GM21367 (cell line): ENCODE measurements around the gene APP.
"Not testable (repeated sequence)": the region's sequence is repeated elsewhere in the genome, so short reads cannot be mapped to it uniquely, and the experiment has no call there.

Source experiments
- ATAC-seq: cut with Tn5 transposase; IDR thresholded peaks from one replicate; pipeline ENCODE4 v1.9.1; 2021; ENCODE audit not compliant: unreplicated experiment

APP gene

GRCh38 chr21:26028183-26028582 is 142.4 kb downstream of the APP start:
- no peak for ATAC-seq

GRCh38 chr21:26027696-26028095 is 142.9 kb downstream of the APP start:
- no peak for ATAC-seq

- no peak for ATAC-seq
These were observed 144.7 kb downstream of the APP start for GRCh38 chr21:26025536-26026512.

GRCh38 chr21:26023406-26023805 is 147.2 kb downstream of the APP start:
- not testable (repeated sequence) for ATAC-seq

GRCh38 chr21:26022598-26023337 is 147.8 kb downstream of the APP start:
- ATAC-seq: not testable (repeated sequence)

GRCh38 chr21:26020510-26020909 is 150.1 kb downstream of the APP start:
- no peak for ATAC-seq

- ATAC-seq: no peak
These were observed 150.5 kb downstream of the APP start for GRCh38 chr21:26020081-26020480.

GRCh38 chr21:26019236-26019635 is 151.3 kb downstream of the APP start:
- no peak for ATAC-seq

- no peak for ATAC-seq
These were observed 156.6 kb downstream of the APP start for GRCh38 chr21:26013970-26014369.

GRCh38 chr21:26012482-26012881 is 158.1 kb downstream of the APP start:
- ATAC-seq: not testable (repeated sequence)

GRCh38 chr21:26011292-26011940 is 159.2 kb downstream of the APP start:
- ATAC-seq: no peak

- no peak for ATAC-seq
These were observed 162.5 kb downstream of the APP start for GRCh38 chr21:26007951-26008498.

- no peak for ATAC-seq
These were observed 165.1 kb downstream of the APP start for GRCh38 chr21:26005464-26005863.

GRCh38 chr21:26003404-26003803 is 167.2 kb downstream of the APP start:
- ATAC-seq: no peak

GRCh38 chr21:26001356-26001755 is 169.2 kb downstream of the APP start:
- ATAC-seq: no peak

- ATAC-seq: no peak
These were observed 170.5 kb downstream of the APP start for GRCh38 chr21:25999921-26000582.

GRCh38 chr21:25997788-25998611 is 172.6 kb downstream of the APP start:
- ATAC-seq: no peak

GRCh38 chr21:25995278-25995677 is 175.3 kb downstream of the APP start:
- ATAC-seq: no peak

GRCh38 chr21:25994758-25995163 is 175.8 kb downstream of the APP start:
- ATAC-seq: no peak

GRCh38 chr21:25988738-25989137 is 181.8 kb downstream of the APP start:
- no peak for ATAC-seq
